SU-DHL-6 (cell line): ENCODE data around the gene LBHD1.

ENCODE experiments used
- EZH2phosphoT487 ChIP-seq: fragments of 200-600 bp; sonication (generic), shearing (Covaris generic); conservative IDR thresholded peaks from 2 replicates; pipeline ENCODE4 v1.6.1; 2018; ENCODE audit warnings: mild to moderate bottlenecking, antibody characterized with exemption, low read length, moderate library complexity, mixed read lengths
- TF ChIP-seq, protein P1 (sequence below): fragments of 200-600 bp; sonication (generic); IDR thresholded peaks from one replicate; pipeline ENCODE4 v1.5.1; 2017; ENCODE audit warnings: antibody characterized with exemption, mild to moderate bottlenecking, low read length, moderate library complexity; ENCODE audit not compliant: insufficient read depth, poor library complexity, severe bottlenecking

DNA sequence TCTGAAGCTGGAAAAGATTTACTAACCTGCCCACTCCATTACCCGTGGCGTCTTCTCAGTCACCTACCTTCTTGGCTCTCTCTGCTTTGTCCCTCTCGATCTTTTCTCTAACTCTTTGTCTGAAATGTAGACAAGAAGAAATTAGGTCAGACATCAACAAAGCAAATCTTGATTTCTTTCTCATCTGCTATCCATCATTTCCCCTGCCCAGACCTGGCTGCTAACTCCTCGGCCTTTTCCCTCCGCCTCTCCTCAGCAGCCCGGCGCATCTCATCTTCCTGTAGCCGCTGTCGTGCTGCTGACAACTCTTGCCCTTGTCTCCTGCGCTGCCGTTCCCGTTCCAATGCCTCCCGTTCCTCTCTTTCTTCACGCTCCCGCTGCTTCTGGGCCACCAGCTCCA is 5.6 kb upstream of the LBHD1 start:
- TF ChIP-seq, protein P1, sequence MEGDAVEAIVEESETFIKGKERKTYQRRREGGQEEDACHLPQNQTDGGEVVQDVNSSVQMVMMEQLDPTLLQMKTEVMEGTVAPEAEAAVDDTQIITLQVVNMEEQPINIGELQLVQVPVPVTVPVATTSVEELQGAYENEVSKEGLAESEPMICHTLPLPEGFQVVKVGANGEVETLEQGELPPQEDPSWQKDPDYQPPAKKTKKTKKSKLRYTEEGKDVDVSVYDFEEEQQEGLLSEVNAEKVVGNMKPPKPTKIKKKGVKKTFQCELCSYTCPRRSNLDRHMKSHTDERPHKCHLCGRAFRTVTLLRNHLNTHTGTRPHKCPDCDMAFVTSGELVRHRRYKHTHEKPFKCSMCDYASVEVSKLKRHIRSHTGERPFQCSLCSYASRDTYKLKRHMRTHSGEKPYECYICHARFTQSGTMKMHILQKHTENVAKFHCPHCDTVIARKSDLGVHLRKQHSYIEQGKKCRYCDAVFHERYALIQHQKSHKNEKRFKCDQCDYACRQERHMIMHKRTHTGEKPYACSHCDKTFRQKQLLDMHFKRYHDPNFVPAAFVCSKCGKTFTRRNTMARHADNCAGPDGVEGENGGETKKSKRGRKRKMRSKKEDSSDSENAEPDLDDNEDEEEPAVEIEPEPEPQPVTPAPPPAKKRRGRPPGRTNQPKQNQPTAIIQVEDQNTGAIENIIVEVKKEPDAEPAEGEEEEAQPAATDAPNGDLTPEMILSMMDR: no peak
- TF ChIP-seq EZH2phosphoT487: no peak
